GM23338 (cell line): Measurements from ENCODE around the gene KSR2. TPM values are rescaled to one million over a fixed set of nuclear protein-coding genes. Genes with fewer than 3 reads are reported as not detected.

Source experiments
- ATAC-seq: fragments of 200-7000 bp; cut with Tn5 transposase; 3 replicates; pipeline ENCODE4 v1.9.1; 2020
- DNase-seq: peaks from one replicate; pipeline ENCODE4 v3.0.0-alpha.2; 2015; ENCODE audit warnings: low spot score
- H2AFZ ChIP-seq: fragments of 200-600 bp; sonication (generic); 2 replicates; pipeline ENCODE4 v1.8.0; 2016; ENCODE audit warnings: antibody characterized with exemption, mild to moderate bottlenecking, moderate library complexity
- H3F3A ChIP-seq: fragments of 200-600 bp; sonication (generic); replicated peaks from 2 replicates; pipeline ENCODE4 v1.8.0; 2017; ENCODE audit warnings: antibody characterized with exemption, mixed run types, low read depth
- H3K27ac ChIP-seq: fragments of 200-600 bp; sonication (generic); 2 replicates; pipeline ENCODE4 v1.6.1; 2016; ENCODE audit warnings: low read depth
- H3K27me3 ChIP-seq: fragments of 200-600 bp; sonication (generic); 2 replicates; pipeline ENCODE4 v1.8.0; 2016; ENCODE audit warnings: mild to moderate bottlenecking, mixed run types, moderate library complexity; ENCODE audit not compliant: insufficient read depth
- H3K36me3 ChIP-seq: fragments of 200-600 bp; sonication (generic); 2 replicates; pipeline ENCODE4 v1.8.0; 2016; ENCODE audit warnings: mild to moderate bottlenecking; ENCODE audit not compliant: insufficient read depth
- H3K4me1 ChIP-seq: fragments of 200-600 bp; sonication (generic); 2 replicates; pipeline ENCODE4 v1.8.0; 2016; ENCODE audit warnings: mild to moderate bottlenecking, moderate library complexity; ENCODE audit not compliant: insufficient read depth
- H3K4me2 ChIP-seq: fragments of 200-600 bp; sonication (generic); 2 replicates; pipeline ENCODE4 v1.7.1; 2017; ENCODE audit warnings: mixed run types
- H3K4me3 ChIP-seq: fragments of 200-600 bp; sonication (generic); 2 replicates; pipeline ENCODE4 v1.6.1; 2016; ENCODE audit warnings: mixed run types
- H3K79me2 ChIP-seq: fragments of 200-600 bp; sonication (generic); replicated peaks from 2 replicates; pipeline ENCODE4 v1.8.0; 2017; ENCODE audit warnings: mild to moderate bottlenecking; ENCODE audit not compliant: insufficient read depth
- H3K9me2 ChIP-seq: fragments of 200-600 bp; sonication (generic); 2 replicates; pipeline ENCODE4 v1.8.0; 2017; ENCODE audit not compliant: insufficient read depth
- H4K20me1 ChIP-seq: fragments of 200-600 bp; sonication (generic); replicated peaks from 2 replicates; pipeline ENCODE4 v1.8.0; 2017; ENCODE audit warnings: mild to moderate bottlenecking; ENCODE audit not compliant: insufficient read depth
- H3K27ac Mint-ChIP-seq: 2 replicates; pipeline ENCODE4 v1.8.0; 2020; ENCODE audit warnings: inconsistent platforms, mild to moderate bottlenecking, moderate library complexity, mixed read lengths
- H3K27me3 Mint-ChIP-seq: 3 replicates; pipeline ENCODE4 v1.8.0; 2022; ENCODE audit warnings: low read depth, mild to moderate bottlenecking, moderate library complexity, mixed read lengths, inconsistent platforms; ENCODE audit not compliant: insufficient read depth, poor library complexity
- H3K36me3 Mint-ChIP-seq: 3 replicates; pipeline ENCODE4 v1.8.0; 2021; ENCODE audit warnings: low read depth, mild to moderate bottlenecking, inconsistent platforms, moderate library complexity, mixed read lengths
- H3K4me1 Mint-ChIP-seq: 3 replicates; pipeline ENCODE4 v1.8.0; 2020; ENCODE audit warnings: mild to moderate bottlenecking, inconsistent platforms, mixed read lengths
- H3K4me3 Mint-ChIP-seq: 3 replicates; pipeline ENCODE4 v1.8.0; 2021; ENCODE audit warnings: moderate library complexity, mild to moderate bottlenecking, inconsistent platforms, mixed read lengths
- H3K9me3 Mint-ChIP-seq: 3 replicates; pipeline ENCODE4 v1.8.0; 2020; ENCODE audit warnings: moderate library complexity, mild to moderate bottlenecking, inconsistent platforms, mixed read lengths
- EZH2 ChIP-seq: fragments of 200-600 bp; sonication (generic); IDR thresholded peaks from one replicate; pipeline ENCODE4 v1.8.0; 2017; ENCODE audit warnings: antibody characterized with exemption, mild to moderate bottlenecking, low read depth; ENCODE audit not compliant: unreplicated experiment
- EZH2phosphoT487 ChIP-seq: fragments of 200-600 bp; sonication (generic); IDR thresholded peaks from one replicate; pipeline ENCODE4 v1.8.1; 2018; ENCODE audit warnings: antibody characterized with exemption; ENCODE audit not compliant: unreplicated experiment
- JUNB ChIP-seq: IDR thresholded peaks from one replicate; pipeline ENCODE4 v1.6.1; 2016; ENCODE audit warnings: antibody characterized with exemption; ENCODE audit not compliant: unreplicated experiment
- NANOG ChIP-seq: IDR thresholded peaks from 2 replicates; pipeline ENCODE4 v1.6.1; 2016; ENCODE audit warnings: antibody characterized with exemption, borderline replicate concordance
- STAT1 ChIP-seq: IDR thresholded peaks from one replicate; pipeline ENCODE4 v1.6.1; 2016; ENCODE audit warnings: antibody characterized with exemption; ENCODE audit not compliant: unreplicated experiment
- ZNF114 ChIP-seq: fragments of 250-450 bp; sonication (Bioruptor Pico); IDR thresholded peaks from 2 replicates; pipeline ENCODE4 v1.5.0; 2020; ENCODE audit warnings: mild to moderate bottlenecking, moderate library complexity
- ZNF331 ChIP-seq: fragments of 250-450 bp; sonication (Bioruptor Pico); IDR thresholded peaks from 2 replicates; pipeline ENCODE4 v1.5.0; 2020; ENCODE audit warnings: low read depth, mild to moderate bottlenecking, moderate library complexity
- polyA plus RNA-seq: library from polyadenylated mRNA; unstranded; fragments of >200 nt; fragmentation: Nextera tagmentation; extraction: Ambion mirVana; gene quantifications from 2 replicates; pipeline ENCODE4 v1.2.1, GENCODE V29; 2016
- total RNA-seq: library from RNA; depleted of rRNA; stranded (reverse); fragments of >200 nt; shearing (Covaris generic); gene quantifications from 2 replicates; pipeline ENCODE4 v1.2.3, GENCODE V29; 2014
- TF ChIP-seq, protein P1 (sequence below): fragments of 250-450 bp; sonication (Bioruptor Pico); IDR thresholded peaks from 2 replicates; pipeline ENCODE4 v1.5.0; 2020; ENCODE audit warnings: mild to moderate bottlenecking, moderate library complexity

The KSR2 gene
- total and polyA plus RNA-seq, 2 experiments from 2014 or later, result 1.1 to 2.7 TPM

DNA sequence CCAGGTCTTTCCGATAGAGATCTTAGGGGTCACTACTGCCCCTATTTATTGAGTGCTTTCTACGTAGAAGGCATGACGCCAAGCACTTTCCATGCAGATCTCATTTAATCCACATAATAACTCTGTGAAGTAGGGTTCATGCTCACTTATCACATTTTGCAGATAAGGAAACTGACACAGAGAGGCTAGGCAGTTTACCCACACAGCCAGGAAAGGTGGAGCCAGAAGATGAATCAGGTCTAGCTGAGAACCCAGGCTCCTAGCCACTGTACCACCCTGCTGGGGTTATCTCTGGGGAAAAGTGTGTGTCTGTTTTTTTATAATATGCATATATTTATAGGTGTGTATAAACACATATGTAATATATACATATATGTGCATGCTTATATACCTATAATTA, 83.6 kb downstream of the KSR2 start:
- H3K36me3 ChIP-seq, result no peaks in the 10 kb centered on the region
- Mint-ChIP-seq H3K4me1 (no peaks in the 10 kb centered on the region), H3K4me3 (no peak overlapping the region), H3K27me3 (peaks cover 4% of the 10 kb centered on the region), H3K9me3 (no peaks in the 10 kb centered on the region; the same call in 2 of the 3 replicates), H3K36me3 (no peaks in the 10 kb centered on the region), H3K27ac (no peak overlapping the region)
- H4K20me1 ChIP-seq, result no peaks in the 10 kb centered on the region
- ATAC-seq (no peak), DNase-seq (no peak)
- no peaks in the 10 kb centered on the region for H3F3A ChIP-seq
- no peaks in the 10 kb centered on the region for H3K79me2 ChIP-seq
- H3K4me1 ChIP-seq, result no peaks in the 10 kb centered on the region
- H3K9me2 ChIP-seq, result peaks cover 8% of the 10 kb centered on the region
- H3K27ac ChIP-seq, result no peak overlapping the region
- H2AFZ ChIP-seq, result no peak overlapping the region
- no peak for TF ChIP-seq JUNB
- no peak for TF ChIP-seq ZNF331 (CRISPR knock-in tag)
- TF ChIP-seq ZNF114 (CRISPR knock-in tag), result no peak
- no peak for TF ChIP-seq EZH2
- TF ChIP-seq STAT1, result no peak
- TF ChIP-seq EZH2phosphoT487, result no peak
- TF ChIP-seq, protein P1, sequence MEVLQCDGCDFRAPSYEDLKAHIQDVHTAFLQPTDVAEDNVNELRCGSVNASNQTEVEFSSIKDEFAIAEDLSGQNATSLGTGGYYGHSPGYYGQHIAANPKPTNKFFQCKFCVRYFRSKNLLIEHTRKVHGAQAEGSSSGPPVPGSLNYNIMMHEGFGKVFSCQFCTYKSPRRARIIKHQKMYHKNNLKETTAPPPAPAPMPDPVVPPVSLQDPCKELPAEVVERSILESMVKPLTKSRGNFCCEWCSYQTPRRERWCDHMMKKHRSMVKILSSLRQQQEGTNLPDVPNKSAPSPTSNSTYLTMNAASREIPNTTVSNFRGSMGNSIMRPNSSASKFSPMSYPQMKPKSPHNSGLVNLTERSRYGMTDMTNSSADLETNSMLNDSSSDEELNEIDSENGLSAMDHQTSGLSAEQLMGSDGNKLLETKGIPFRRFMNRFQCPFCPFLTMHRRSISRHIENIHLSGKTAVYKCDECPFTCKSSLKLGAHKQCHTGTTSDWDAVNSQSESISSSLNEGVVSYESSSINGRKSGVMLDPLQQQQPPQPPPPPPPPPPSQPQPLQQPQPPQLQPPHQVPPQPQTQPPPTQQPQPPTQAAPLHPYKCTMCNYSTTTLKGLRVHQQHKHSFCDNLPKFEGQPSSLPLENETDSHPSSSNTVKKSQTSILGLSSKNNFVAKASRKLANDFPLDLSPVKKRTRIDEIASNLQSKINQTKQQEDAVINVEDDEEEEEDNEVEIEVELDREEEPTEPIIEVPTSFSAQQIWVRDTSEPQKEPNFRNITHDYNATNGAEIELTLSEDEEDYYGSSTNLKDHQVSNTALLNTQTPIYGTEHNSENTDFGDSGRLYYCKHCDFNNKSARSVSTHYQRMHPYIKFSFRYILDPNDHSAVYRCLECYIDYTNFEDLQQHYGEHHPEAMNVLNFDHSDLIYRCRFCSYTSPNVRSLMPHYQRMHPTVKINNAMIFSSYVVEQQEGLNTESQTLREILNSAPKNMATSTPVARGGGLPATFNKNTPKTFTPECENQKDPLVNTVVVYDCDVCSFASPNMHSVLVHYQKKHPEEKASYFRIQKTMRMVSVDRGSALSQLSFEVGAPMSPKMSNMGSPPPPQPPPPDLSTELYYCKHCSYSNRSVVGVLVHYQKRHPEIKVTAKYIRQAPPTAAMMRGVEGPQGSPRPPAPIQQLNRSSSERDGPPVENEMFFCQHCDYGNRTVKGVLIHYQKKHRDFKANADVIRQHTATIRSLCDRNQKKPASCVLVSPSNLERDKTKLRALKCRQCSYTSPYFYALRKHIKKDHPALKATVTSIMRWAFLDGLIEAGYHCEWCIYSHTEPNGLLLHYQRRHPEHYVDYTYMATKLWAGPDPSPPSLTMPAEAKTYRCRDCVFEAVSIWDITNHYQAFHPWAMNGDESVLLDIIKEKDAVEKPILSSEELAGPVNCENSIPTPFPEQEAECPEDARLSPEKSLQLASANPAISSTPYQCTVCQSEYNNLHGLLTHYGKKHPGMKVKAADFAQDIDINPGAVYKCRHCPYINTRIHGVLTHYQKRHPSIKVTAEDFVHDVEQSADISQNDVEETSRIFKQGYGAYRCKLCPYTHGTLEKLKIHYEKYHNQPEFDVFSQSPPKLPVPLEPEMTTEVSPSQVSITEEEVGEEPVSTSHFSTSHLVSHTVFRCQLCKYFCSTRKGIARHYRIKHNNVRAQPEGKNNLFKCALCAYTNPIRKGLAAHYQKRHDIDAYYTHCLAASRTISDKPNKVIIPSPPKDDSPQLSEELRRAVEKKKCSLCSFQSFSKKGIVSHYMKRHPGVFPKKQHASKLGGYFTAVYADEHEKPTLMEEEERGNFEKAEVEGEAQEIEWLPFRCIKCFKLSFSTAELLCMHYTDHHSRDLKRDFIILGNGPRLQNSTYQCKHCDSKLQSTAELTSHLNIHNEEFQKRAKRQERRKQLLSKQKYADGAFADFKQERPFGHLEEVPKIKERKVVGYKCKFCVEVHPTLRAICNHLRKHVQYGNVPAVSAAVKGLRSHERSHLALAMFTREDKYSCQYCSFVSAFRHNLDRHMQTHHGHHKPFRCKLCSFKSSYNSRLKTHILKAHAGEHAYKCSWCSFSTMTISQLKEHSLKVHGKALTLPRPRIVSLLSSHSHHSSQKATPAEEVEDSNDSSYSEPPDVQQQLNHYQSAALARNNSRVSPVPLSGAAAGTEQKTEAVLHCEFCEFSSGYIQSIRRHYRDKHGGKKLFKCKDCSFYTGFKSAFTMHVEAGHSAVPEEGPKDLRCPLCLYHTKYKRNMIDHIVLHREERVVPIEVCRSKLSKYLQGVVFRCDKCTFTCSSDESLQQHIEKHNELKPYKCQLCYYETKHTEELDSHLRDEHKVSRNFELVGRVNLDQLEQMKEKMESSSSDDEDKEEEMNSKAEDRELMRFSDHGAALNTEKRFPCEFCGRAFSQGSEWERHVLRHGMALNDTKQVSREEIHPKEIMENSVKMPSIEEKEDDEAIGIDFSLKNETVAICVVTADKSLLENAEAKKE (CRISPR knock-in tag), result no peak
- TF ChIP-seq NANOG, result no peak
- no peak overlapping the region for H3K4me3 ChIP-seq
- H3K27me3 ChIP-seq, result no peaks in the 10 kb centered on the region
- no peak overlapping the region for H3K4me2 ChIP-seq
